Osteocyte (in vitro differentiated cells): ENCODE results near the gene GRAMD4. TPM values are rescaled to one million over a fixed set of nuclear protein-coding genes. Genes with fewer than 3 reads are reported as not detected.

Source experiments
- DNase-seq: peaks from one replicate; pipeline ENCODE4 v3.0.0; 2021; ENCODE audit warnings: mixed read lengths; ENCODE audit not compliant: unreplicated experiment; ENCODE audit errors: extremely low spot score
- H3K27ac Mint-ChIP-seq: one replicate; pipeline ENCODE4 v1.8.0; 2021; ENCODE audit warnings: mild to moderate bottlenecking, mixed read lengths; ENCODE audit not compliant: unreplicated experiment
- H3K27me3 Mint-ChIP-seq: one replicate; pipeline ENCODE4 v1.8.0; 2021; ENCODE audit warnings: mixed read lengths; ENCODE audit not compliant: unreplicated experiment
- H3K36me3 Mint-ChIP-seq: one replicate; pipeline ENCODE4 v1.8.0; 2021; ENCODE audit warnings: mixed read lengths; ENCODE audit not compliant: unreplicated experiment
- H3K4me1 Mint-ChIP-seq: one replicate; pipeline ENCODE4 v1.8.0; 2021; ENCODE audit warnings: mixed read lengths; ENCODE audit not compliant: unreplicated experiment
- H3K4me3 Mint-ChIP-seq: one replicate; pipeline ENCODE4 v1.8.0; 2021; ENCODE audit warnings: mild to moderate bottlenecking, moderate library complexity, mixed read lengths; ENCODE audit not compliant: unreplicated experiment
- H3K9me3 Mint-ChIP-seq: one replicate; pipeline ENCODE4 v1.8.0; 2021; ENCODE audit warnings: mixed read lengths; ENCODE audit not compliant: unreplicated experiment
- total RNA-seq: library from RNA; stranded (reverse); gene quantifications from 2 replicates; pipeline ENCODE4 v1.2.1, GENCODE V29; 2021
- TF ChIP-seq, protein P1 (sequence below): fragments of 200-600 bp; sonication (generic); IDR thresholded peaks from 2 replicates; pipeline ENCODE4 v1.5.0; 2021; ENCODE audit warnings: antibody characterized with exemption, mild to moderate bottlenecking, moderate library complexity

The GRAMD4 gene
- total RNA-seq, 1 donor from 2014 or later, result 37.4 TPM

DNA sequence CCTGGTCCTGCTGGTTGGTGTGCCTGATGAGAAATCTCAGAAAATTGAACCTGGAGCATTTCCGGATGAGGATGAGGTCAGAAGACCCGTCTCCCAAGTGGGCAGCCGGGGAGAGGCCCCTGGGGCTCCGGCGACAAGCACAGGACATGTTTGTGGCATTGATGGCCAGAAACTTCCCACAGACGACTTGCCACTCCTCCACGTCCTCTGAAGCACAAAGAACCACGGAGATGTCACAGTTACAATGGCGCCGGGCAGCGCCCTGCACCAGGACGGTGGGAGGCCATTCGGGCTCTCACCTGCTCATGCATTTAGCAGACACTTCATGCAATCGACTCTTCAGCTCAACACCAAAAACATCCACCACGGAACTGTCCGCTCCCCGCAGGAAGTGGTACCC lies 71.4 kb downstream of the GRAMD4 start:
- Mint-ChIP-seq H3K4me3 (no peak overlapping the region), H3K27ac (no peak overlapping the region), H3K4me1 (no peaks in the 10 kb centered on the region), H3K27me3 (no peaks in the 10 kb centered on the region), H3K9me3 (no peaks in the 10 kb centered on the region), H3K36me3 (peaks cover 22% of the 10 kb centered on the region)
- TF ChIP-seq, protein P1, sequence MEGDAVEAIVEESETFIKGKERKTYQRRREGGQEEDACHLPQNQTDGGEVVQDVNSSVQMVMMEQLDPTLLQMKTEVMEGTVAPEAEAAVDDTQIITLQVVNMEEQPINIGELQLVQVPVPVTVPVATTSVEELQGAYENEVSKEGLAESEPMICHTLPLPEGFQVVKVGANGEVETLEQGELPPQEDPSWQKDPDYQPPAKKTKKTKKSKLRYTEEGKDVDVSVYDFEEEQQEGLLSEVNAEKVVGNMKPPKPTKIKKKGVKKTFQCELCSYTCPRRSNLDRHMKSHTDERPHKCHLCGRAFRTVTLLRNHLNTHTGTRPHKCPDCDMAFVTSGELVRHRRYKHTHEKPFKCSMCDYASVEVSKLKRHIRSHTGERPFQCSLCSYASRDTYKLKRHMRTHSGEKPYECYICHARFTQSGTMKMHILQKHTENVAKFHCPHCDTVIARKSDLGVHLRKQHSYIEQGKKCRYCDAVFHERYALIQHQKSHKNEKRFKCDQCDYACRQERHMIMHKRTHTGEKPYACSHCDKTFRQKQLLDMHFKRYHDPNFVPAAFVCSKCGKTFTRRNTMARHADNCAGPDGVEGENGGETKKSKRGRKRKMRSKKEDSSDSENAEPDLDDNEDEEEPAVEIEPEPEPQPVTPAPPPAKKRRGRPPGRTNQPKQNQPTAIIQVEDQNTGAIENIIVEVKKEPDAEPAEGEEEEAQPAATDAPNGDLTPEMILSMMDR, result no peak
- no peak for DNase-seq

DNA sequence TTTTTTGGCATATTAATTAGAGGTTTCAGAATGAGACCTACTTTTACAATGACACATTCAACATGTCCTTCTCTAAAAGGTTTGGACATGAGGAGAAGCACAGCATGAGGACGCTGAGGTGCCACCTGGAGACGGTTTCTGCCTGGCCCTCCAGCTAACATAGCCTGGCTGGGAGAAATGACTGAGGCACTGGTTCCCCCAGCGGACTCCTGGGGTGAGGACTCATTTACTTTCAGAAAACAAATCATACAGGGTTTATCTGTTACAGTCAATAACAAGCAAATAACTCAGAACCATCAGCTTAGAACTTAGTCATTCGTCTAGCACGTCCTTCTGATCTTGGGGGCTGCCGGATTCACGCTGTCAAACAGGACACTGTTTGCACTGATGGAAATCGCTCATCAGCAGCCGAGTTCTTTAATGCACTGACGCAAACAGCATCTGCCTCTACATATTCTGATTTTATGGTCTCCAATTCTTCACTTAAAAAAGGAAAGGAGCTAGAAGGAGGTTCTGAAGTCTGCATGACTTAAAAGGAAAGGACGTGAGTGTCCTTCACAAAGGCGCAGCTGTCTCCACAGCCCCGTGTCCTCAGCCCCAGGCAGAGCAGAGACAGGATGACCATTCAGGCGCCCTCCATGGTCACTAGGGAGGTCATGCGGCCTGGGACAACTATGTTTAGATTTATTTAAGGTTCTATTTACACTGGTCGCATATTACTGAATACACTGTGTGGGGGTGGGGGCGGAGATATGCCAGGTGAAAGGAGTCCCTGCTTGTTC lies 73.6 kb downstream of the GRAMD4 start:
- H3K27me3 Mint-ChIP-seq, result no peaks in the 10 kb centered on the region
- H3K4me3 Mint-ChIP-seq, result no peak overlapping the region
- DNase-seq, result no peak
- H3K9me3 Mint-ChIP-seq, result no peaks in the 10 kb centered on the region
- TF ChIP-seq, protein P1, result no peak
- peaks cover 28% of the 10 kb centered on the region for H3K36me3 Mint-ChIP-seq
- H3K27ac Mint-ChIP-seq, result peak overlapping the region; percentile 31
- no peaks in the 10 kb centered on the region for H3K4me1 Mint-ChIP-seq

DNA sequence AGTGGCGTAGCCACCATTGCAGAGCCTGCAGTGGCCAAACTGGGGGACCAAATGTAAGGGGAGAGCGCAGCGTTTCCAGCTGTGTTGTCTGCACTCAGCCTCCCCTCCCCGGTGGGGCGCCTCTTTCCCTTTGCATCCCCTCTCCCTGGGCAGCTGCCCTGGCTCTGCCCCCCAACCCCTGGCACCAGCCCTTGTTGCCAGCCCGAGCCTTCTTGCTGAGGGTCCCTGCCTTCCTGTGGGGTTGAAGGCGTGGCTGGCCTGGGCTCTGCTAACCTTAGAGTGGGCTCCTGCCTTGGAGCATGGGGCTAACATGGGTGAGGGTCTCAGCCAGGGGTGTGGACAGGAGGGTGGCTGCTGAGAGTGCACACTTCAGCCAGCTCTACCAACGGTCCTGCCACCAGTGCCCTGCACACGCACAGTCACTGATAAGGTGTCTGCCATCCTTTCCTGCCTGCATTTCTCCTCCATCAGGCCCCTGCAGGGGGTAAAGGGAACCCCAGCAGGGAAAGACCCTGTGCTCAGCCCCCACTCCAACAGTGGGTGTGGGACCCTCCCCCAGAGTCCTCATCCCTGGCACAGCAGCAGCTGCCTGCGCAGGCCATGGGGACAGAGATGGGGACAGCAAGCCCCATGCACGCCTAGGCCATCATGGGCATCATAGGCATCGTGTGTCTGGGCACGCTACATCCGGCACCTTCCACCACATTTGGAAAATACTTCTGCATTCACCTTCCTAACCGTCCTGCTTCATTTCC lies 74.4 kb downstream of the GRAMD4 start:
- no peak for DNase-seq
- Mint-ChIP-seq H3K27ac (no peak overlapping the region), H3K27me3 (no peaks in the 10 kb centered on the region), H3K9me3 (no peaks in the 10 kb centered on the region), H3K36me3 (peaks cover 33% of the 10 kb centered on the region), H3K4me1 (no peaks in the 10 kb centered on the region), H3K4me3 (no peak overlapping the region)
- TF ChIP-seq, protein P1, result no peak

DNA sequence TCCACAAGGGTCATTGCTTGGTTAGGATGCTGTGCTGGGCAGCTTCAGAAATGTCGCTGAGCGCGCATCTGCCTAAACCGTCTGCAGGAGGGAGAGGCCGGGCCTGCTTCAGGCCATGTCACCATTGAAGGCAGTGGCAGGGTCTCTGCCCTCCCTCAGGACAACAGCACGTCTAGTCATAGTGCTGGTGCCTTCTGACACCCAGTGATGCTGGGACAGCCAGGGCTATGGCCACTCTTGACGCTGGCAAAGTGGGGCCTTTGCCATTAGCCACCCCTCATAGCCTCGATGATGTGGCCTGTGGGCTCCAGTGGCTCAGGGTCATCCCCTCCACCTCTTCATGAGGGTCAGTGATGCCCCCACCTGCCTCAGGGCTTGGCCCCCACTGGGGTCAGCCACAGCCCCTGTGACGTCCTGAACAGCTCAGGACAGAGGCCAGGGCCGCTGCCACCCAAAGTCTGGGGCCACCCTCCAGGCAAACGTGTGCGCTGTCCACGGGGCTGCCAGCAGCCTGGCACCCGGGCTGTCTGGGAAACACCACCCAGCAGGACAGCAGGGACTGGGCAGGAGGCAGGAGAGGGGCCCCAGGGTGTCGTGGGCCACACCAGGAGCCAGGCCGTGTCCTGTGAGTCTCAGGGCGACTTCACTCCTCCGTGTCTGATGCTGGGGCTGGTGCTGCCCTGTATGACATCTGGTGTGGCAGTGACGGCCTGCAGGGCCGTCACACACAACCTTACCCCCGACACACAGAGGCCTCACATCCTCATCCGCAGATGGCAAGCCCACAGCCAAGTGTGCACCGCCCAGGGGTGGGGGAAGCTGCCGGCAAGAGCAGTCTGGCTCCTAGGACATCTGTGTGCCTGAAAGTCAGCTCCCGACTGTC lies 75.4 kb downstream of the GRAMD4 start:
- Mint-ChIP-seq H3K27me3 (no peaks in the 10 kb centered on the region), H3K9me3 (no peaks in the 10 kb centered on the region), H3K4me3 (no peak overlapping the region), H3K27ac (no peak overlapping the region), H3K4me1 (no peaks in the 10 kb centered on the region), H3K36me3 (peaks cover 31% of the 10 kb centered on the region)
- no peak for DNase-seq
- TF ChIP-seq, protein P1, result no peak
